Measurements from ENCODE around the gene EHD1.

The EHD1 gene

GRCh38 chr11:64892411-64892831 is 14.0 kb upstream of the EHD1 start:
- DNase-seq (ENCODE audit: insufficient read length, low spot score), result no peak
- no peak for FAIRE-seq

- no peak for FAIRE-seq
- DNase-seq (ENCODE audit: insufficient read length, low spot score), result no peak
Observed at GRCh38 chr11:64891880-64892279, 13.5 kb upstream of the EHD1 start.

- FAIRE-seq (no peak), DNase-seq (ENCODE audit: insufficient read length, low spot score) (no peak)
Observed at GRCh38 chr11:64891215-64891848, 12.9 kb upstream of the EHD1 start.

- FAIRE-seq (no peak), DNase-seq (ENCODE audit: insufficient read length, low spot score) (no peak)
Observed at GRCh38 chr11:64890522-64890939, 12.1 kb upstream of the EHD1 start.

- FAIRE-seq (no peak), DNase-seq (ENCODE audit: insufficient read length, low spot score) (no peak)
Observed at GRCh38 chr11:64888729-64889511, 10.5 kb upstream of the EHD1 start.

- FAIRE-seq (no peak), DNase-seq (ENCODE audit: insufficient read length, low spot score) (no peak)
Observed at GRCh38 chr11:64888406-64888728, 9.9 kb upstream of the EHD1 start.

GRCh38 chr11:64887757-64888405 is 9.5 kb upstream of the EHD1 start:
- DNase-seq (ENCODE audit: insufficient read length, low spot score), result peak; percentile 74
- peak; percentile 91 for FAIRE-seq

GRCh38 chr11:64887234-64887756 is 8.9 kb upstream of the EHD1 start:
- FAIRE-seq, result no peak
- no peak for DNase-seq (ENCODE audit: insufficient read length, low spot score)

- no peak for DNase-seq (ENCODE audit: insufficient read length, low spot score)
- FAIRE-seq, result no peak
Observed at GRCh38 chr11:64885367-64886286, 7.2 kb upstream of the EHD1 start.

- DNase-seq (ENCODE audit: insufficient read length, low spot score), result no peak
- no peak for FAIRE-seq
Observed at GRCh38 chr11:64884019-64884418, 5.6 kb upstream of the EHD1 start.

- no peak for FAIRE-seq
Observed at GRCh38 chr11:64883575-64883974, 5.2 kb upstream of the EHD1 start.

GRCh38 chr11:64882243-64882642 is 3.8 kb upstream of the EHD1 start:
- DNase-seq (ENCODE audit: insufficient read length, low spot score) (no peak), FAIRE-seq (no peak)

More at GRCh38 chr11:64883575-64883974, 5.2 kb upstream of the EHD1 start:
- DNase-seq (ENCODE audit: insufficient read length, low spot score), result no peak

- DNase-seq (ENCODE audit: insufficient read length, low spot score), result no peak
- no peak for FAIRE-seq
Observed at GRCh38 chr11:64881476-64881875, 3.1 kb upstream of the EHD1 start.

- FAIRE-seq (peak; percentile 77), DNase-seq (ENCODE audit: insufficient read length, low spot score) (no peak)
Observed at GRCh38 chr11:64880240-64881001, 2.0 kb upstream of the EHD1 start.

- FAIRE-seq (no peak), DNase-seq (ENCODE audit: insufficient read length, low spot score) (no peak)
Observed at GRCh38 chr11:64879244-64879900, 951 bp upstream of the EHD1 start.

- no peak for DNase-seq (ENCODE audit: insufficient read length, low spot score)
Observed at GRCh38 chr11:64878223-64878493, 263 bp downstream of the EHD1 start.

GRCh38 chr11:64877390-64878222 is 815 bp downstream of the EHD1 start:
- DNase-seq (ENCODE audit: insufficient read length, low spot score), result no peak
- FAIRE-seq, result peak; percentile 83

More at GRCh38 chr11:64878223-64878493, 263 bp downstream of the EHD1 start:
- peak; percentile 18 for FAIRE-seq

GRCh38 chr11:64876835-64877341 is 1.5 kb downstream of the EHD1 start:
- FAIRE-seq (no peak), DNase-seq (ENCODE audit: insufficient read length, low spot score) (no peak)
